Fibroblast of skin of abdomen (primary cell): ENCODE results near the gene AVPR1B.
A peak's percentile ranks its signal among the peaks of the same experiment; 100 is the strongest.
"Not testable (repeated sequence)": the region's sequence is repeated elsewhere in the genome, so short reads cannot be mapped to it uniquely, and the experiment has no call there.

ENCODE experiments used
- DNase-seq: peaks from one replicate; pipeline ENCODE4 v3.0.0-alpha.2; 2013

Gene AVPR1B

DNA sequence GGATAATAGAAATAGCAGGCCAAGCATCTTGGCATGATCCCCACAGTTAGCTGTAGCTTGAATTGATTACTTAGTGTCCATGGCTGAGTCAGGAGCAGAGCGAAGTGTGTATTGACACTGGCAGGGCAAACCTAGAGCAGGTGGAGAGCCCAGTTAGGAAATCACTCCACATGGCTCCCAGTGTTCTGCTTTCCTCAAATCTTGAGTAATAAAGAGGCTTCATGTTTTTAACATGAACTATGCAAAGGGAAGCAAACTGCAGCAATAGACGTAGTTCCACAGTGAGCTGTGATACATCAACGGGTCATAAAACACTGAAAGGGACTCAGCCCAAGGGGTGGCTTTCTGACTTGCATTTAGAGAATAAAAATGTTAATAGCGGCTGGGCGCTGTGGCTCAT, 35.3 kb downstream of the AVPR1B start:
- no peak for DNase-seq

DNA sequence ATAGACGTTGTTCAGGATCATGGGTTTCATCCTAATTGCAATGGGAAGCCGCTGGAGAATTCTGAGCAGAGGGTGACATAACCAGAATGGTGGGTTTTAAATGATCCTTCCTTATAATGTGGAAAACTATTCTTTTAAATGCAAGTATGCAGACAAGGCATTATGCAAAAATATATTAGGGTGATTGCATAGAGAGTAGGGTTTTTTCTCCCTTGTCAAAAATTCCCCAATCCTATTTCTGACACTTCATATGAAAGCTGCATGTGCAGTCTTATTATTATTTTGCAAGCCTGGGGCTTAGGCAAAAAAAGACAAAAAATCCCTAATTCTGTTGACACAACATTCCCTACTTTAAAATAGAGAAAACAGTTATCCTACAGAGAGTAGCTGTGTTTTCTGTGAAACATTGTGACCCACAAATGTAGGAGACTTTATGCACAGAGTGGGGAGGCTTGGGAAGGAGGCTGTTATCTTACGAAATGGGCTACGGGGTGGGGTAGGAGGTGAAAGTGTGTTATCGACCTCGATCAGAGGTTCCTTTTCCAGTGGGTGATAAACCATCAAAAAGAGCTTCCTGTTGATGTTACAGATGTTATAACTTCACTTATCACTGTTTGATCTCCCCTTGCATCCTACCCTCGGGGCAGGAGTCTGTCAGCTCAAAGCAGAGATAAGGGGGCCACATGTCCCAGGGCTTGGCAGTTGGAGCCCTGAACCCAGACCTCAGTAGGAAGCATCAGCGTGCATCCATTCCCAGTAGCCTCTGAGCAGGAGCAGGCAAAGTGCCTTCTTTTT, 37.0 kb downstream of the AVPR1B start:
- no peak for DNase-seq

DNA sequence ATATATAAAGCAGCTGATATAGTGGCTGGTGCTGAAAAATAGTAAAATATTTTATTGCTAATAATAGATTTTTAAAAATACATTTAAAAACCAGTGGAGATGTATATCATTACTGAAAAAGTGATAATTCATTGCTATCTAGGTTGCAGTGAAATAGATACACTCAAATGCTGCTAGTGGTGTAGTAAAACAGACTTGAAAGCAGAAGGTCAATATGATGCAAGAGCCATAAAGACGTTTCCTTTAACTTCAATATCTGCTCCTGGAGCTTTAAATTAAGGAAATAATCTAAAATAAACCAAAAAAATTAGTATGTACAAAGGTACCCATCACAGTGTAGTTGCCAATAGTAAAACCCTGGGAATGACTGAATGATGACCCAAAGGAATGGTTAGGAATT, 38.1 kb downstream of the AVPR1B start:
- DNase-seq = no peak

DNA sequence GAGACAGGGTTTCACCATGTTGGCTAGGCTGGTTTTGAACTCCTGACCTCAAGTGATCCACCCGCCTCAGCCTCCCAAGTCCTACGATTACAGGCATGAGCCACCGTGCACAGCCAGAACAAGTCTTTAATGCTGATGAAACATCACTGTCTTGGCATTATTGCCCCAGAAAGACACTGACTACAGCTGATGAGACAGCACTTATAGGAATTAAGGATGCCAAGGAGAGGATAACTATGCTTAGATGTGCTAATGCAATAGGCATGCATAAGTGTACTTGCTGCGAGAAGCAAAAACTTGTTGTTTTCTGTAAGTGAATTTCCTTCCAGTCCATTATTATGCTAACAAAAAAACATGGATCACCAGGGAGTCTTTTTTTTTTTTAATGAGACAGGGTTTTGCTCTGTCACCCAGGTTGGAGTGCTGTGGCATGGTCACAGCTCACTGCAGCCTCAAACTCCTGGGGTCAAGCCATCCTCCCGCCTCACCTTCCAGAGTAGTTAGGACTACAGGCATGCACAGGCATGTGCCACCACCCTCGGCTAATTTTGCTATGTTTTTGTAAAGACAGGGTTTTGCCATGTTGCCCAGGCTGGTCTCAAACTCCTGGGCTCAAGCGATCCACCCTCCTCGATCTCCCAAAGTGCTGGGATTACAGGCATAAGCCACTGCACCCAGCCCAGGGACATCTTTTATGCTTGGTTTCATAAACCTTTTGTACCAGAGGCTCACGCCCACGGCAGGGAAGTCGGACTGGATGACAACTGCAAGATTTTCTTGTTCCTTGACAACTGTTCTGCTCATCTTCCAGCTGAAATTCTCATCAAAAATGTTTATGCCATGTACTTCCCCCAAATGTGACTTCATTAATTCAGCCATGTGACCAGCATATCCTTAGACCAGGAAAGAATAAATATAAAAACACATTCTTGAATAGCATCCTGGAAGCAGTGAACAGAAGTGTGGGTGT, 41.1 kb downstream of the AVPR1B start:
- peak; percentile 39 for DNase-seq

DNA sequence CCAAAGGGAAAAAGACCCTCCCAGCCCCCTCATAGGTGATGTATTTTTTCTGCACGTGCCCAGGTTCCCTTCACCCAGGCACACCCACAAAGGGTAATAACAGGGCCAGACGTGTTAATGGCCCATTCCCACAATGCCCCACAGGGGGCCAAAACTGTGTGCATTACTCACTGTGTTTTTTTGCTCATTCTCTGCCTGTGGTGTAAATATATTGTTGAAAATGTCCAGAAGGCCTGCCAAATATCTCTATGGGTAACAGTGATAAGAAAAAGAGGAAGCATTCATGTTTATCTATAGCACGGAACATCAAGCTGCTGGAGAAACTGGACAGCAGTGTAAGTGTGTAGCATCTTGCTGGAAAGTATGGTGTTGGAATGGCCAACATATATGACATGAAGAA, 42.3 kb downstream of the AVPR1B start:
- DNase-seq = no peak

DNA sequence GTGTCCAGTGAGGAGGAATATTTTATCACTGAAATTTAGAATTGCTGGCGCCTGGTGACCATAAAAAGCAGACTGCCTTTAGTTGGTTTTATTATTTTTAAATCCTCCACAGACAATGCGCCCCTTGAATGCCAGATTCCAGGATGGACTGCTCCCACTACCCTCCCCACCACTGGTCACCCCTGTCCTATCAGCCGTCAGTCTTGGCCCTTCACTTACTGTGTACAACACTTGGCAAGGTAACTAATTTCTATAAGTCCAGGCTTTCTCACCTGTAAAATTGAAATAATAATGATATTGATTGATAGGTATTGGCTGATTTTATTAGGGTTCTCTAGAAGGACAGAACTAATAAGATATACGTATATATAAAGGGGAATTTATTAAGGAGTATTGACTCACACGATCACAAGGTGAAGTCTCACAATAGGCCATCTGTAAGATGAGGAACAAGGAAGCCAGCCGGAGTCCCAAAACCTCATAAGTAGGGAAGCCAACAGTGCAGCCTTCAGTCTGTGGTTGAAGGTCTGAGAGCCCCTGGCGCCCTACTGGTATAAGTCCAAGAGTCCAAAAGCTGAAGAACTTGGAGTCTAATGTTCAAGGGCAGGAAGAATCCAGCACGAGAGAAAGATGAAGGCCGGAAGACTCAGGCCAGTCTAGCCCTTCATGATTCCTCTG, 46.4 kb downstream of the AVPR1B start:
- no peak for DNase-seq

DNA sequence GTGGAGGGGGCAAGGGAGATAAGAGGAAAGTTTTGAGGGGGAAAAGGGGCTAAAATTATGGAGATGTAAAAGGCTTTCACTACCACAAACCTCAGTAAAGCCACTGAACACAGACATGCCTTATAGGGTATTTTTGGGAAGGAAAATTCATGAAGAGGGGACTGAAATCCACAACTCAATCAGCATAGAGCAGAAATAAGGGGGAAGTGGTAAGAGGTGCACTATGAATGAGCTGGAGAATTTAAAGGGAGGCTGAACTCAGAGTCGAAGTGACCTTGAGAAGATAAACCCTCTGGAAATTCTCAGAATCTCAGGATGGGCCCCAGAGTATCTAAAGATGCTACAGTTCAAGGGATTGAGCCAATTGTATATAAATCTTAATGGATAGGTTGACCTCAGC, 48.9 kb downstream of the AVPR1B start:
- DNase-seq = no peak

DNA sequence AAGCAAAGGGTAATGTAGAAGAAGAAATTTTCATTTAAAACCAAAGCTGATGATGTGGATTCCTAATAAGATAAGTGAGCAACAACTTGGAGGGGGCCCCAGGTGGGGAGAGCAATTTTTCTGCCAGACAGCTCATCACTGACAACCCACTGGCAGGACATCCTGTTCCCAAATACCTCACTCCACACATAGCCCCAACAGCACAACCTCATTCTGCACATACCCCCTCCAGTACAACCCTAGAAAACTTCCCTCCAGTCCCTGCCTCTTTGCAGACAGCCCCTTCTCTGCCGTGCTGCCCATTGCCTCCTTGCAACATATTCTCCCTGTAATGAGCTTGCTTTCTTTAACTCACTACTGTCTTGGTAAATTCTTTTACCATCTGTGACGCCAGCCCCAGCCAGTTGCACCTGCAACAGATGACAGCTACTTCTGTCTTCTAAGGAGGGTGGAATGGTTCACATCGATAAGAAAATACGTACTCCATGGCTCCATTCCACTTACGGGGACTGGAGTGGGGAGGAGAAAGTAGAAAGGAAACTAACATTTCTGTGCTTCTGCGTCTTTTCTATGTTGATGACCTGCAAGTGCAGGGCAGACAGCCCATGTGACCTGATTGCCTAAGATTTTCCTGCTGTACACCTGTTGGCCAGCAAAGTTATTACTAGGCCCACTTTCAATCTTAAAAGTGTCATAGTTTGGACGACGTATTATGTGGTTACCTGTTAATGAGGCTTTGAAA, 49.5 kb downstream of the AVPR1B start:
- no peak for DNase-seq

DNA sequence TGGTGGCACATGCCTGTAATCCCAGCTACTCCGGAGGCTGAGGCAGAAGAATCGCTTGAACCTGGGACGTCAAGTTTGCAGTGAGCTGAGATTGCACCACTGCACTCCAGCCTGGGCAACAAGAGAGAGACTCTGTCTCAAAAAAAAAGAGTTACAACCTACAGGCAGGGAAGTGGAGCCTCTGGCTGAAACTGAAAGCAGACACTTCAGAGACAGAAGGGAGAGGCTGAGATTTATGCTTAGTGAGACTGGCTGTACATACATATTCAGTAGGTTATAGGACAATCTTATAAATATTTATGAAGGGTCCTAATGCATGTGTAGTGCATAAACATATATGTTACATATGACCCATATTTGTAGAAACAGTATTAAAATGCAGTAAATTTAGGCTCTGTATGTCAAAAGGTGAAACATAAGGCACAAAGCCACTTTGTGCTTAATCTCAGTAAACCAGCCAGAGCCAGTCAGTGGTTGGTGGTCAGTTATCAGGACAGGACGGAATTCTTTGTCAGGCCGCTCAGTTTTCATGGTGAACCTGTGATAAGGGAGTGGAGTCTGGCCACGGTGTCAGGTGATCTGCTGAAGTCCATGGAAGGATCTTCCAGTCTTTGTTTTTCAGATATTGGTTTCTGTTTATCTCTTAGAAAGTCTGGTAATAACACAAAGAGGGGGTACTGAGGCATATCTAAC, 50.6 kb downstream of the AVPR1B start:
- no peak for DNase-seq

DNA sequence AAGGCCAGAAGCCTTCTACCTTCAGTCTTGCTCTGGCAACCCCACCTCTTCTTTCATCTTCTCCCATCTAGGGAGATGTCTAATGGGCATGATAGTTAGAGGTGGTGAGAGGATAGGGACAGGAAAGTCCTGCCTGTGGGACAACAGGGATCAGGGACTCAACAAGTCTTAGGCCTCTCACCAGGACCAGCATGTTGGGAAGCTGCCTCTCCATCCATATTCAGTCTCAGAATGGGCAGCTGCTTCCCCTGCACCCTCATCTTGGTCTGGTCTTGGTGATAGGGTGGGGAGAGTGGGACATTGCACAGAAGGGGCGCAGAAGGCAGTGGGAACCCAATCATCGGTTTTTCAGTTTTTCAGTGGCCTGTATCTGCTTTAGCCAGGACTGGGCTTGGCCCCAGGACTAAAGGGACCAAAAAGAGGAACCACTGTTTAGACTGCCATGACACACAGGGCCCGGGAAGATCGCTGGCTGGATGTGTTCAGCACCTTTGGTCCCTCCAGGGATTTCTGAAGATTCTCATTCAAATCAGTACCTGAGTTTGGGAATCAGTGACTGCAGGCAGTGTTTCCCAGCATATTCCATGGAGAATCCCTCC, 51.5 kb downstream of the AVPR1B start:
- no peak for DNase-seq

DNA sequence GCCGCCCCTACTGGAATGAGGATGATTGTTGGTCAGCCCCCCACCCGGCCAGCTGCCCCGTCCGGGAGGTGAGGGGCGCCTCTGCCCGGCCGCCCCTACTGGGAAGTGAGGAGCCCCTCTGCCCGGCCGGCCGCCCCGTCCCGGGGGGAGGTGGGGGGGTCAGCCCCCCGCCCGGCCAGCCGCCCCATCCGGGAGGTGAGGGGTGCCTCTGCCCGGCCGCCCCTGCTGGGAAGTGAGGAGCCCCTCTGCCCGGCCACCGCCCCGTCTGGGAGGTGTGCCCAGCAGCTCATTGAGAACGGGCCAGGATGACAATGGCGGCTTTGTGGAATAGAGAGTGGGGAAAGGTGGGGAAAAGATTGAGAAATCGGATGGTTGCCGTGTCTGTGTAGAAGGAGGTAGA, 52.7 kb downstream of the AVPR1B start:
- DNase-seq = not testable (repeated sequence)

DNA sequence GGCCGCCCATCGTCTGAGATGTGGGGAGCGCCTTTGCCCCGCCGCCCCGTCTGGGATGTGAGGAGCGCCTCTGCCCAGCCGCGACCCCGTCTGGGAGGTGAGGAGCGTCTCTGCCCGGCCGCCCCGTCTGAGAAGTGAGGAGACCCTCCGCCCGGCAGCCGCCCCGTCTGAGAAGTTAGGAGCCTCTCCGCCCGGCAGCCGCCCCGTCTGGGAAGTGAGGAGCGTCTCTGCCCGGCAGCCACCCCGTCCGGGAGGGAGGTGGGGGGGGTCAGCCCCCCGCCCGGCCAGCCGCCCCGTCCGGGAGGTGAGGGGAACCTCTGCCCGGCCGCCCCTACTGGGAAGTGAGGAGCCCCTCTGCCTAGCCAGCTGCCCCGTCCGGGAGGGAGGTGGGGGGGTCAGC, 53.2 kb downstream of the AVPR1B start:
- DNase-seq = not testable (repeated sequence)

DNA sequence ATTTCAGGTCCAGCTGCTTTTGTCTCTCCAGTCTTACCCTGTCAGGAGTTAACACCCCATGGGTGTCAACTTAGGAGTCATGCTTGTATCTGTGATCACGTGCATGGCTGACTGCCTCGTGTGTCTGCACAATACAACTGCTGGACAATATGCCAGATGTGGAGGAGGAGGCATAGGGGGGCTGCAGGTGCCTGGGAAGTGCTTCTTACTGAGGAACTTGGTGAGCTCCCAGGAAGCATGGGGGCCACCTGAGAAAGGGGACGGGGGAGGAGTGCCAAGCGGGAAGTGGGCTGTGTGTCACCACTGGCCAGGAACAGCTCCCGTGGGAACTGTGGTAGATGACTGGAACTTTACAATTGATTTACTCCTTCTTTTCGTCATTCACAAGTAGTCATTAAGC, 54.7 kb downstream of the AVPR1B start:
- DNase-seq = no peak

DNA sequence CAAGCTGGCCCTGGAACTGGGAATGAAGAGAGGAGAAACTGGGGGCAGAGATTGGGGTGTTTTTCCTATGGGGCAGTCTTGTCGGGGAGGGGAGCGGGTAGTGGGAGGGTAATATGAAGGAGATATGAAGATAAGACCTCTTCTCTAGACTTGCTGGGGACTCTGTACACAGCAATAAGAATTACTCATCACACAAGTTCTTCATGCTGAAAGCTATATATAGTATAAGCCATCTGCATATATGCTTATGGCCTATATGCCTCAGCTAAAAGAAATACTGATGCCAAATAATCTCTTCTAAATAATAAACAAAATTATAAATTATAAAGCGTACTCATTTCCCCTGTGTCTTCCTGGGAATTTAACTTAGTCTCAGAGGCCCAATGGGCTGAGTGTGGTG, 56.3 kb downstream of the AVPR1B start:
- DNase-seq = no peak
